Posterior vena cava (tissue), 2 donors: Measurements from ENCODE around the gene RAB14. TPM values are rescaled to one million over a fixed set of nuclear protein-coding genes. Genes with fewer than 3 reads are reported as not detected.

Source experiments
- DNase-seq: peaks from one replicate; pipeline ENCODE4 v3.0.0-alpha.2; 2020; ENCODE audit warnings: low spot score
- intact Hi-C, 2 donors: fragments of 100-400 bp; cut with DNase I; formaldehyde crosslinking; loops; one replicate each; pipeline versions ENCODE4 v1.14.1 to v1.14.2; 2022 to 2023
- total RNA-seq, 2 donors: library from RNA; stranded (reverse); fragmentation: NEBNext Ultra II Directional; extraction: Animal tissue kit (Norgen Biotek cat#: 25700); gene quantifications; one replicate each; pipeline ENCODE4 v1.2.1, GENCODE V29; 2021
- donor health status: DM: yes; HTN: yes; CAD: no.
- donor health status: DM: yes; HTN: yes; CAD: no.

Gene RAB14
- total RNA-seq, 2 donors from 2014 or later: 46.7 to 49.7 TPM

GRCh38 chr9:121178676-121179372, 22.8 kb downstream of the RAB14 start:
- no peak for DNase-seq
- intact Hi-C loops: no loop called here

- intact Hi-C loops: no loop called here
- no peak for DNase-seq
These were observed 28.2 kb downstream of the RAB14 start for GRCh38 chr9:121173501-121173900.

- intact Hi-C loops: no loop called here
- DNase-seq: no peak
These were observed 28.8 kb downstream of the RAB14 start for GRCh38 chr9:121172726-121173487.

GRCh38 chr9:121171236-121171635, 30.4 kb downstream of the RAB14 start:
- DNase-seq: no peak
- intact Hi-C loops: no loop called here

GRCh38 chr9:121169094-121169601, 32.5 kb downstream of the RAB14 start:
- intact Hi-C loops: no loop called here

GRCh38 chr9:121168052-121168451, 33.6 kb downstream of the RAB14 start:
- intact Hi-C loops: no loop called here
- DNase-seq: no peak

More at GRCh38 chr9:121169094-121169601, 32.5 kb downstream of the RAB14 start:
- DNase-seq: no peak

- no peak for DNase-seq
- intact Hi-C loops: no loop called here
These were observed 41.6 kb downstream of the RAB14 start for GRCh38 chr9:121160025-121160424.

- no peak for DNase-seq
- intact Hi-C loops: no loop called here
These were observed 43.7 kb downstream of the RAB14 start for GRCh38 chr9:121157939-121158338.

- no peak for DNase-seq
- intact Hi-C loops: no loop called here
These were observed 45.4 kb downstream of the RAB14 start for GRCh38 chr9:121156263-121156731.

GRCh38 chr9:121154782-121155181, 46.9 kb downstream of the RAB14 start:
- no peak for DNase-seq
- intact Hi-C loops: no loop called here

GRCh38 chr9:121153642-121154041, 48.0 kb downstream of the RAB14 start:
- intact Hi-C loops: no loop called here
- no peak for DNase-seq

GRCh38 chr9:121150188-121150587, 51.5 kb downstream of the RAB14 start:
- no peak for DNase-seq
- intact Hi-C loops: no loop called here

GRCh38 chr9:121144482-121144881, 57.2 kb downstream of the RAB14 start:
- intact Hi-C loops: no loop called here
- no peak for DNase-seq

- DNase-seq: no peak
- intact Hi-C loops: no loop called here
These were observed 57.9 kb downstream of the RAB14 start for GRCh38 chr9:121143771-121144170.

- DNase-seq: no peak
- intact Hi-C loops: no loop called here
These were observed 60.0 kb downstream of the RAB14 start for GRCh38 chr9:121141706-121142105.

- DNase-seq: no peak
- intact Hi-C loops: no loop called here
These were observed 60.4 kb downstream of the RAB14 start for GRCh38 chr9:121141306-121141705.

- intact Hi-C loops: no loop called here
- DNase-seq: no peak
These were observed 61.5 kb downstream of the RAB14 start for GRCh38 chr9:121140162-121140561.

- intact Hi-C loops: no loop called here
- no peak for DNase-seq
These were observed 62.7 kb downstream of the RAB14 start for GRCh38 chr9:121138973-121139372.

GRCh38 chr9:121138561-121138960, 63.1 kb downstream of the RAB14 start:
- no peak for DNase-seq
- intact Hi-C loops: no loop called here

- no peak for DNase-seq
- intact Hi-C loops: no loop called here
These were observed 66.0 kb downstream of the RAB14 start for GRCh38 chr9:121135642-121136041.
